ENCODE measurements around the gene POU3F3. TPM values are rescaled to one million over a fixed set of nuclear protein-coding genes. Genes with fewer than 3 reads are reported as not detected.

The POU3F3 gene
- total and polyA plus RNA-seq, 2 of the 8 experiments (the other 6 are each of a cell fraction or from before 2014, with no cell fraction given): 0.09 TPM; not detected in 1

GRCh38 chr2:104900608-104901007, 46.7 kb downstream of the POU3F3 start:
- Histone ChIP-seq H3K9me3 (ENCODE audit: insufficient read depth in 2 of 2, low read depth in 1 of 2, low read length in 1 of 2) (no peaks in the 10 kb centered on the region), H3K79me2 (ENCODE audit: control insufficient read depth in 1 of 2, insufficient read depth in 2 of 2, low read length in 2 of 2) (no peaks in the 10 kb centered on the region), H3K4ac (replicated peaks; ENCODE audit: insufficient read length, low read depth, low read length) (no peak overlapping the region), H3K27ac (ENCODE audit: low read depth, low read length) (no peak overlapping the region), H3K23ac (ENCODE audit: insufficient read length) (no peak overlapping the region), H2BK120ac (replicated peaks; ENCODE audit: low read depth, low read length) (no peak overlapping the region), H3K36me3 (ENCODE audit: control insufficient read depth in 2 of 4, insufficient read depth in 4 of 4, low read length in 3 of 4) (no peaks in the 10 kb centered on the region), H3K9ac (replicated peaks in 1 of 4; ENCODE audit: extremely low read depth in 1 of 4, low read depth in 3 of 4, low read length in 3 of 4) (no peak overlapping the region), H3K4me1 (replicated peaks in 1 of 4; ENCODE audit: control insufficient read depth in 3 of 4, insufficient read depth in 4 of 4, low read length in 3 of 4) (no peaks in the 10 kb centered on the region), H3K23me2 (ENCODE audit: low read depth, low read length) (no peaks in the 10 kb centered on the region), H2BK5ac (ENCODE audit: low read depth, low read length) (no peak overlapping the region), H2BK15ac (ENCODE audit: low read length) (no peak overlapping the region), H3K79me1 (ENCODE audit: low read depth, low read length) (no peaks in the 10 kb centered on the region), H2BK12ac (ENCODE audit: low read depth, low read length) (no peak overlapping the region), H3K18ac (ENCODE audit: extremely low read depth, low read length) (no peak overlapping the region), H2AK5ac (ENCODE audit: low read depth, low read length) (no peak overlapping the region), H4K8ac (ENCODE audit: extremely low read depth, insufficient read depth, low read length) (no peak overlapping the region), H3K27me3 (replicated peaks in 1 of 4; ENCODE audit: control insufficient read depth in 3 of 4, extremely low read depth in 1 of 4, insufficient read depth in 3 of 4, low read length in 3 of 4) (no peaks in the 10 kb centered on the region), H2AFZ (ENCODE audit: low read length) (no peak overlapping the region), H4K91ac (replicated peaks; ENCODE audit: insufficient read length, low read length) (no peak overlapping the region), H3K4me2 (ENCODE audit: insufficient read depth in 1 of 2, low read depth in 2 of 2, low read length in 2 of 2) (no peak overlapping the region), H3K4me3 (ENCODE audit: extremely low read depth in 1 of 4, insufficient read depth in 2 of 4, low read depth in 3 of 4, low read length in 4 of 4) (no peak overlapping the region), H3K56ac (replicated peaks; ENCODE audit: insufficient read length, low read depth, low read length) (no peak overlapping the region), H2BK20ac (ENCODE audit: low read length) (no peak overlapping the region), H4K5ac (ENCODE audit: insufficient read length, low read depth, low read length) (no peak overlapping the region), H3K14ac (ENCODE audit: insufficient read length) (no peak overlapping the region), H4K20me1 (replicated peaks in 1 of 2; ENCODE audit: control insufficient read depth in 1 of 2, insufficient read depth in 2 of 2, low read length in 2 of 2) (no peaks in the 10 kb centered on the region)
- no peak for TF ChIP-seq CBX8 (IDR thresholded peaks at IDR 0.05; ENCODE audit: borderline replicate concordance, low read depth, low read length)
- TF ChIP-seq SP1 (IDR thresholded peaks at IDR 0.05; ENCODE audit: low read depth, low read length): no peak
- TF ChIP-seq CHD1 (IDR thresholded peaks at IDR 0.05; ENCODE audit: low read depth, low read length): no peak
- no peak for TF ChIP-seq USF2 (IDR thresholded peaks at IDR 0.05; ENCODE audit: low read length)
- TF ChIP-seq ASH2L (IDR thresholded peaks at IDR 0.05; ENCODE audit: low read length): no peak
- no peak for TF ChIP-seq FOSL1 (IDR thresholded peaks at IDR 0.05; ENCODE audit: insufficient read depth, low read depth, low read length)
- no peak for TF ChIP-seq YY1 (IDR thresholded peaks at IDR 0.05; ENCODE audit: low read depth, low read length)
- 92% methylated on average over 7 of the region's 7 CpGs; no CpG with 5 or more reads in 1 of the 2 experiments for WGBS, 2 experiments (ENCODE audit: extremely low coverage in 1 of 2, insufficient coverage in 1 of 2, insufficient read length in 1 of 2, insufficient replicate concordance in 2 of 2, low coverage in 1 of 2, low lambda C conversion rate in 2 of 2, missing lambda C conversion rate in 1 of 2)
- DNase-seq (ENCODE audit: low read depth in 1 of 2, low spot score in 2 of 2) (peak in 1 of 2 experiments; percentile 16), FAIRE-seq (no peak)
- ChIA-PET POLR2A (ENCODE audit: partially characterized antibody) (interaction anchor here (0.5 kb wide), 1 partner anchor 657 kb away, joined by 6 read pairs; no protein-coding TSS in a partner anchor), CTCF (ENCODE audit: partially characterized antibody) (no interaction called here)
